Tibial nerve (tissue), 4 donors: ENCODE results near the gene NKX2-1. TPM values are rescaled to one million over a fixed set of nuclear protein-coding genes. Genes with fewer than 3 reads are reported as not detected.

Experiments used
- DNase-seq, 2 donors: peaks; one replicate each; pipeline ENCODE4 v3.0.0-alpha.2; 2019; ENCODE audit warnings: low spot score in 2 of 2
- H3K27ac ChIP-seq, 4 donors: fragments of 200-600 bp; sonication (generic) in 3 of 4; one replicate each; pipeline ENCODE4 v1.5.1; 2017 to 2019; ENCODE audit warnings: mild to moderate bottlenecking in 1 of 4
- H3K27me3 ChIP-seq, 2 donors: fragments of 200-600 bp; sonication (generic) in 1 of 2; one replicate each; pipeline versions ENCODE4 v1.5.1 to v1.6.0; 2017 to 2019
- H3K36me3 ChIP-seq, 3 donors: fragments of 200-600 bp; sonication (generic); one replicate each; pipeline ENCODE4 v1.5.1; 2018 to 2019
- H3K4me1 ChIP-seq, 4 donors: fragments of 200-600 bp; sonication (generic) in 3 of 4; one replicate each; pipeline ENCODE4 v1.5.1; 2017 to 2019
- H3K4me3 ChIP-seq, 4 donors: fragments of 200-600 bp; sonication (generic) in 3 of 4; one replicate each; pipeline ENCODE4 v1.5.1; 2017 to 2019; ENCODE audit warnings: mild to moderate bottlenecking in 1 of 4, moderate library complexity in 1 of 4
- H3K9me3 ChIP-seq, 4 donors: fragments of 200-600 bp; sonication (generic) in 3 of 4; one replicate each; pipeline ENCODE4 v1.5.1; 2017 to 2019
- CTCF ChIP-seq, 5 experiments: fragments of 200-600 bp in 3 of 5; fragments of 450-650 bp in 2 of 5; sonication (generic) in 3 of 5; IDR thresholded peaks; one replicate each; pipeline ENCODE4 v1.5.1; 2016 to 2019; ENCODE audit warnings: antibody characterized with exemption in 5 of 5, mild to moderate bottlenecking in 3 of 5, moderate library complexity in 2 of 5
- EP300 ChIP-seq, 2 donors: sonication (generic); formaldehyde crosslinking; IDR thresholded peaks; one replicate each; pipeline ENCODE4 v1.6.1; 2017; ENCODE audit warnings: antibody characterized with exemption in 2 of 2, mild to moderate bottlenecking in 1 of 2
- POLR2A ChIP-seq, 2 donors: fragments of 450-650 bp; IDR thresholded peaks; one replicate each; pipeline ENCODE4 v1.6.1; 2017; ENCODE audit warnings: antibody characterized with exemption in 2 of 2, mild to moderate bottlenecking in 2 of 2, moderate library complexity in 2 of 2
- WGBS, 2 donors: methylation state at CpG; one replicate each; pipeline ENCODE4 v1.1.5; 2018; 5-methylcytosine and 5-hydroxymethylcytosine counted together
- total RNA-seq, 4 donors: library from RNA; depleted of rRNA; stranded (reverse); fragments of >200 nt; gene quantifications; one replicate each; pipeline ENCODE4 v1.1.0, GENCODE V29; 2016

NKX2-1 gene
- total RNA-seq, 4 donors from 2014 or later, result not detected

DNA sequence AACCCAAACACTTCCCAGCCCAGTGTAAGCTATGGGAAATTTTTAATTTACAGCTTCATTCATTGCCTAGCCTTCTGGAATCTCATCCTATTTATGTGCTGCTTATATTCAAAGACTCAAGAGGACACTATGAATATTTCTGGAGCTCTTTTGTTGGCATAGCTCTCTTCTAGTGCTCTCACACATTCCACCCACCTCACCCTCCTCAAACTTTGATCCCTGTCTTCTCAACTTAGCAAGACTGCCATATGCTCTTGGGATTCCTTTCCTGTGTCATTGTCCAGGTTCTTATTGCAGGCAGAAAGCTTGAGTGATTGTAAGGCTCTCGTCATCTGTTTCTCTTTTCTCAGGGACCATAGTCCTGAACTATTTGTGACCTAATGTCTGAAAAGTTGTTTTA lies 18.0 kb upstream of the NKX2-1 start:
- Histone ChIP-seq H3K27ac (no peak overlapping the region), H3K9me3 (peaks cover 0 to 30% (median 4%) of the 10 kb centered on the region in 4 donors), H3K4me3 (no peak overlapping the region), H3K4me1 (no peaks in the 10 kb centered on the region), H3K27me3 (peaks cover 0 to 4% of the 10 kb centered on the region in 2 donors), H3K36me3 (no peaks in the 10 kb centered on the region)
- 68 to 71% methylated on average over 1 of the region's 1 CpG for WGBS, 2 donors
- TF ChIP-seq EP300 (IDR thresholded peaks at IDR 0.05) (no peak), CTCF (IDR thresholded peaks at IDR 0.05) (no peak)
- no peak for DNase-seq

DNA sequence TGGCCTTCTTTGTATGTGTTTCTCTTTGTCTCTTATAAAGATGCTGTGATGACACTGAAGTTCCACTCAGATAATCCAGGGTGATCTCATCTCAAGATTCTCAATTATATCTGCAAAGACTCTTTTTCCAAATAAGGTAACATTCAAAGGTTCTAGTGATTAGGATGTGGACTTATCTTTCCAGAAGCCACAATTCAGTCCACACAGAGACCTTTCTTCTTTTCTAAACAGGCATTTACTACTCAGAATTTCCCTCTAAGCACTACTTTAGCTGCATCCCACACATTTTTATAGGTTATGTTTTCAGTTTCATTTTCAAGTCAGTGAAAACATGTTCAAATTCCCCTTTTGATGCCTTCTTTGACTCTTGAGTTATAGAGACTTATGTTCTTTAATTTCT lies 9.0 kb upstream of the NKX2-1 start:
- peaks cover 4 to 68% of the 10 kb centered on the region in 2 donors for H3K27me3 ChIP-seq
- peaks cover 0 to 17% (median 0%) of the 10 kb centered on the region in 4 donors for H3K4me1 ChIP-seq
- TF ChIP-seq EP300 (IDR thresholded peaks at IDR 0.05), result no peak
- no peak for TF ChIP-seq POLR2A (IDR thresholded peaks at IDR 0.05)
- TF ChIP-seq CTCF (IDR thresholded peaks at IDR 0.05), result no peak
- no peaks in the 10 kb centered on the region for H3K36me3 ChIP-seq
- H3K9me3 ChIP-seq, result peaks cover 0 to 5% (median 0%) of the 10 kb centered on the region in 4 donors
- no peak overlapping the region for H3K27ac ChIP-seq
- no peak overlapping the region for H3K4me3 ChIP-seq
- no peak for DNase-seq

DNA sequence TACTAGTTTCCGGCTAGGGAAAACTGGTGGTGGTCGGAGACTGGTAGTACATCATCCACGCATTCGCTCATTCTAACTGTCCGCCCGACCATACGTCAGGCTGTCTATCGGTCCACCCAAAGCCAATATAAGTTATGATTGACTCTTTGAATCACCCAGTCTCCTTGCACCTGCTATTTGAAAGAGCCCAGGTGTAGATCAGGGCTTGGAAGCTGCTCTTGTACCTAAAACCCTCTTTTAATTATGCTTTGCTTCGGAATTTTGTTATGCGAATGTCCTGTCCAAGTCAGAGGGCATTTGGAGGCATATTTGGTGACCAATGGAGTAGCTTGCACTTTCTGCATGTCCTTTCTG lies 5.7 kb upstream of the NKX2-1 start:
- Histone ChIP-seq H3K27ac (no peak overlapping the region), H3K27me3 (peaks cover 4 to 97% of the 10 kb centered on the region in 2 donors), H3K36me3 (no peaks in the 10 kb centered on the region), H3K4me3 (no peak overlapping the region), H3K4me1 (peaks cover 0 to 48% (median 8%) of the 10 kb centered on the region in 4 donors), H3K9me3 (peaks cover 0 to 5% (median 0%) of the 10 kb centered on the region in 4 donors)
- TF ChIP-seq EP300 (IDR thresholded peaks at IDR 0.05) (no peak), CTCF (IDR thresholded peaks at IDR 0.05) (peak in 1 of 5 experiments; percentile 2)
- WGBS, 2 donors, result 13 to 15% methylated on average over 10 of the region's 10 CpGs
- DNase-seq, result no peak

DNA sequence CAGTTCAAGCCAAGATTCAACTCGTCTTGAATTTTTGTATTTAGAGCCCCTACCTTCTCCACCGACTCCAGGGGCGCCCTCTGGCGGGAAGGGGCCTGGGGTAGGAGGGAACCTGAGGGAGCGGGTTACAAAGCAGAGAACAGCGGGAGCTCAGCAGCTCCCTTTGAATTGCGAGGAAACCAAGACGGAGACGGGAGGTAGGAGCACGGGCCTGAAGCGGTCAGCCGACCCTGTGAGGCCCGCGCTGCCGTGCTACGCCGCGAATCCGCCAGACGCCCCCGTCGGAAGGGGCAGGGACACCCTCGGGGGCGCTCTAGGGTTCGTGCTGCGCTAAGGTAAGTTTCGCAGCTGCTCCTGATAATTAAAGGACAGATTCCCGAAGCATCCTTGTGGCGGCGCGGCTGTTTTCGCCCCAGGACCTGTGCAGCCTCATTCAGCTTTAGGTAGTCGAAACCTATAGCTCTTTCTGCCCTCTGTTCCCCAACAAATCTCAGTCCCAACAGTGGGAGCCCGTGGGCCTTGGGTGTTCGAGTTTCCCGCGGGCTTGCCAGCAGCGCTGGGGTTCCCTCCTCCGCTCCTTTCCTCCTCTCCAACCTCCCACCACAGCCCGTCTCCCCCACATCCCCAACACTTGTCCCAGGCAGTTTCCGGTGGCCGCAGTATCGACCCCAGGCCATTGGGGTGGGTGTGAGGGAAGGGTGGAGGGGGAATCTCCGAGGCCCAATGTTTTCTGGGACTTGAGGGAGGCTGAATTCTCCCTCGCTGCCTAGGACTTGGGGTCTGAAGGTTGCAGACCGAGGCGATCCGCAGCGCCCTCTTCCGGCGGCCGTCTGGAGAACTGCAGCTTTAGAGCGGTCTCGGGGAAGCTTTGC lies 5.1 kb upstream of the NKX2-1 start:
- H3K27me3 ChIP-seq, result peaks cover 4 to 98% of the 10 kb centered on the region in 2 donors
- H3K27ac ChIP-seq, result no peak overlapping the region
- H3K9me3 ChIP-seq, result peaks cover 0 to 5% (median 0%) of the 10 kb centered on the region in 4 donors
- WGBS, 2 donors, result 4 to 6% methylated on average over 33 to 53 of the region's 54 CpGs
- TF ChIP-seq POLR2A (IDR thresholded peaks at IDR 0.05) (no peak), CTCF (IDR thresholded peaks at IDR 0.05) (peak; percentile 23 to 41 (median 27)), EP300 (IDR thresholded peaks at IDR 0.05) (no peak)
- H3K36me3 ChIP-seq, result no peaks in the 10 kb centered on the region
- no peak overlapping the region for H3K4me3 ChIP-seq
- no peak for DNase-seq
- peaks cover 0 to 54% (median 12%) of the 10 kb centered on the region in 4 donors for H3K4me1 ChIP-seq

DNA sequence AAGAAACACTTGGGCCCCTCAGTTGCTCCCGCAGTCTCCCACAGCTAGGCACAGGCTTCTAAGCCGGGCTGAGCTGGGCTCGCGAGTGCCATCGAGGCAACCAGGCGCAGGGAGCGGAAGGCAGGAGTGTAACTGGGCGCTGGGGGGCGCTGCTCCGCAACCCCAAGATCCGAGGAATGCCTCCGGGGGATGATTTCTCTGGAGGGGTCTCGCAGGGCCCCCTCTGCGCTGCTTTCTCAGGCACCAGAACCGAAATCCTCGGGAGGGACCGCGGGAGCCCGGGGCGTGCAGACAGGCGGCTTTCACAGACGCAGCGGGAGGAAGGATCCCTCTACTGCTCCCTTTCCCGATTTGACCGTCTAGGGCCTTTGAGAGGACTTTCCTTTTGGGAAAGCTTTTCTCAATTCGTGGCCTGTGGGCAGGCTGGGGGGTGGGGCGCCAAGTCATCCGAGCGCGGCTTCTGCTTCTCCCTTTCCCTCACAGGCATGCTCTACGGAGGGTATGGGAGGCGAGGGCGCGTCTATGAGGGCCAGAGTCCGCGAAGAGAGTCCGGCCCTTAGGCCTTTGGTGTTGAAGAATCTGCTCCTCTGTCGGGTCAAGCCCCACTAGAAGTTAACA lies 4.3 kb upstream of the NKX2-1 start:
- H3K4me1 ChIP-seq, result peaks cover 0 to 62% (median 20%) of the 10 kb centered on the region in 4 donors
- WGBS, 2 donors, result 11 to 12% methylated on average over 28 to 33 of the region's 38 CpGs
- DNase-seq, result no peak
- peaks cover 4 to 100% of the 10 kb centered on the region in 2 donors for H3K27me3 ChIP-seq
- no peaks in the 10 kb centered on the region for H3K36me3 ChIP-seq
- H3K9me3 ChIP-seq, result peaks cover 0 to 5% (median 0%) of the 10 kb centered on the region in 4 donors
- TF ChIP-seq POLR2A (IDR thresholded peaks at IDR 0.05) (no peak), CTCF (IDR thresholded peaks at IDR 0.05) (no peak), EP300 (IDR thresholded peaks at IDR 0.05) (no peak)
- H3K27ac ChIP-seq, result no peak overlapping the region
- no peak overlapping the region for H3K4me3 ChIP-seq
